ENCODE measurements around the gene DNMT3B.
"Not testable (repeated sequence)": the region's sequence is repeated elsewhere in the genome, so short reads cannot be mapped to it uniquely, and the experiment has no call there.

The DNMT3B gene

GRCh38 chr20:32761831-32762753 lies at the start of gene DNMT3B:
Gene DNMT3B (plus strand): TSS chr20:32762385. CDS start chr20:32780324, 17,939 bp downstream.
- peak; percentile 91 for DNase-seq

- no peak for DNase-seq
Measured at GRCh38 chr20:32718749-32719348, 43.3 kb upstream of the DNMT3B start.

GRCh38 chr20:32727683-32728082 lies 34.5 kb upstream of the DNMT3B start:
- no peak for DNase-seq

- not testable (repeated sequence) for DNase-seq
Measured at GRCh38 chr20:32728435-32728834, 33.8 kb upstream of the DNMT3B start.

- DNase-seq, result not testable (repeated sequence)
Measured at GRCh38 chr20:32729334-32729733, 32.9 kb upstream of the DNMT3B start.

GRCh38 chr20:32731882-32732266 lies 30.3 kb upstream of the DNMT3B start:
- no peak for DNase-seq

GRCh38 chr20:32737371-32738223 lies 24.6 kb upstream of the DNMT3B start:
- DNase-seq, result no peak

- no peak for DNase-seq
Measured at GRCh38 chr20:32741151-32741550, 21.0 kb upstream of the DNMT3B start.

GRCh38 chr20:32742322-32743236 lies 19.6 kb upstream of the DNMT3B start:
- DNase-seq, result no peak

- DNase-seq, result no peak
Measured at GRCh38 chr20:32743237-32744112, 18.7 kb upstream of the DNMT3B start, which contains the start of gene COMMD7. Gene COMMD7 (minus strand): TSS chr20:32743467. CDS start chr20:32743391, 76 bp downstream.

GRCh38 chr20:32749914-32750637 lies 12.1 kb upstream of the DNMT3B start:
- DNase-seq, result no peak

GRCh38 chr20:32751293-32751692 lies 10.9 kb upstream of the DNMT3B start:
- no peak for DNase-seq

GRCh38 chr20:32751702-32752457 lies 10.3 kb upstream of the DNMT3B start:
- DNase-seq, result no peak

GRCh38 chr20:32752458-32753250 lies 9.5 kb upstream of the DNMT3B start:
- no peak for DNase-seq

GRCh38 chr20:32753731-32754130 lies 8.5 kb upstream of the DNMT3B start:
- no peak for DNase-seq

- no peak for DNase-seq
Measured at GRCh38 chr20:32756156-32756555, 6.0 kb upstream of the DNMT3B start.

GRCh38 chr20:32761417-32761830 lies 761 bp upstream of the DNMT3B start:
- no peak for DNase-seq

- DNase-seq, result no peak
Measured at GRCh38 chr20:32762754-32763201, 593 bp downstream of the DNMT3B start.
